IMR-90 (cell line): ENCODE data around the gene ARHGAP15. TPM values are rescaled to one million over a fixed set of nuclear protein-coding genes. Genes with fewer than 3 reads are reported as not detected.

Source experiments
- ATAC-seq: fragments of 200-7000 bp; cut with Tn5 transposase; 2 replicates; pipeline ENCODE4 v1.9.1; 2020; ENCODE audit warnings: low read depth, mild to moderate bottlenecking, moderate library complexity
- BruUV-seq: library from RNA; stranded (reverse); fragments of 400-500 nt; replicated peaks from 2 replicates; lab custom pipeline; 2021; lab: Mats Ljungman, UMichigan
- CTCF ChIA-PET: fragments of 300-600 bp; formaldehyde crosslinking; extraction: SDS; loops from one replicate; lab custom pipeline; 2021; ENCODE audit warnings: antibody characterized with exemption; lab: Yijun Ruan, JAX
- POLR2A ChIA-PET: fragments of 300-600 bp; sonication (Branson Sonifier 250); formaldehyde crosslinking; loops from one replicate; lab custom pipeline; 2022; ENCODE audit warnings: antibody characterized with exemption; ENCODE audit not compliant: unreplicated experiment; lab: Charles Lee
- DNase-seq: peaks from one replicate; pipeline ENCODE4 v3.0.0; 2013
- H2AFZ ChIP-seq: replicated peaks from 2 replicates; pipeline ENCODE3; 2013; ENCODE audit warnings: low read length, mild to moderate bottlenecking; ENCODE audit not compliant: poor library complexity
- H2AK5ac ChIP-seq: 2 replicates; pipeline ENCODE4 v1.6.1; 2013; ENCODE audit warnings: low read depth, low read length, inconsistent platforms
- H2AK9ac ChIP-seq: replicated peaks from 2 replicates; pipeline ENCODE3; 2013; ENCODE audit warnings: mild to moderate bottlenecking, low read depth, low read length, moderate library complexity; ENCODE audit not compliant: poor library complexity
- H2BK120ac ChIP-seq: 2 replicates; pipeline ENCODE4 v1.6.1; 2013; ENCODE audit warnings: low read depth, low read length, inconsistent platforms
- H2BK15ac ChIP-seq: 3 replicates; pipeline ENCODE4 v1.6.1; 2013; ENCODE audit warnings: low read depth, low read length, inconsistent platforms
- H2BK20ac ChIP-seq: 2 replicates; pipeline ENCODE4 v1.6.1; 2013; ENCODE audit warnings: low read depth, mild to moderate bottlenecking, inconsistent platforms, low read length, moderate library complexity
- H2BK5ac ChIP-seq: 2 replicates; pipeline ENCODE4 v1.6.1; 2013; ENCODE audit warnings: mild to moderate bottlenecking, low read depth, low read length, inconsistent platforms; ENCODE audit not compliant: poor library complexity, severe bottlenecking
- H3K14ac ChIP-seq: replicated peaks from 2 replicates; pipeline ENCODE4 v1.6.1; 2013; ENCODE audit warnings: low read depth, low read length, inconsistent platforms
- H3K18ac ChIP-seq: 2 replicates; pipeline ENCODE4 v1.6.1; 2013; ENCODE audit warnings: low read depth, low read length, control low read depth
- H3K23ac ChIP-seq: 2 replicates; pipeline ENCODE4 v1.6.1; 2013; ENCODE audit warnings: low read depth, low read length, inconsistent platforms
- H3K27ac ChIP-seq: 2 replicates; pipeline ENCODE4 v1.5.1; 2013; ENCODE audit warnings: mild to moderate bottlenecking, control low read depth, low read length; ENCODE audit not compliant: insufficient read depth
- H3K27me3 ChIP-seq: 2 replicates; pipeline ENCODE4 v1.6.1; 2013; ENCODE audit warnings: low read length; ENCODE audit not compliant: control insufficient read depth, insufficient read depth
- H3K36me3 ChIP-seq: 2 replicates; pipeline ENCODE4 v1.6.1; 2013; ENCODE audit warnings: low read length, mixed read lengths; ENCODE audit not compliant: control insufficient read depth, insufficient read depth
- H3K4ac ChIP-seq: 2 replicates; pipeline ENCODE4 v1.6.1; 2013; ENCODE audit warnings: low read depth, low read length, inconsistent platforms
- H3K4me1 ChIP-seq: 2 replicates; pipeline ENCODE4 v1.6.1; 2013; ENCODE audit warnings: low read length, mixed read lengths; ENCODE audit not compliant: control insufficient read depth, insufficient read depth
- H3K4me2 ChIP-seq: 2 replicates; pipeline ENCODE4 v1.6.1; 2013; ENCODE audit warnings: low read depth, mild to moderate bottlenecking, control low read depth, low read length, moderate library complexity
- H3K4me3 ChIP-seq: 2 replicates; pipeline ENCODE4 v1.5.1; 2013; ENCODE audit warnings: low read depth, mild to moderate bottlenecking, control low read depth, low read length, moderate library complexity; ENCODE audit not compliant: insufficient read depth
- H3K56ac ChIP-seq: 2 replicates; pipeline ENCODE4 v1.6.1; 2013; ENCODE audit warnings: low read length, inconsistent platforms; ENCODE audit not compliant: insufficient read depth; ENCODE audit errors: extremely low read depth
- H3K79me1 ChIP-seq, 2 experiments: 2 replicates each; pipeline ENCODE4 v1.6.1; 2013; ENCODE audit warnings: low read length in 2 of 2, inconsistent platforms in 1 of 2, low read depth in 1 of 2
- H3K9ac ChIP-seq: 2 replicates; pipeline ENCODE4 v1.6.1; 2013; ENCODE audit warnings: low read depth, low read length, control low read depth
- H3K9me1 ChIP-seq: 2 replicates; pipeline ENCODE4 v1.6.1; 2013; ENCODE audit warnings: low read length, inconsistent platforms; ENCODE audit not compliant: insufficient read depth
- H3K9me3 ChIP-seq: 2 replicates; pipeline ENCODE4 v1.6.1; 2013; ENCODE audit warnings: low read length; ENCODE audit not compliant: control insufficient read depth, insufficient read depth
- H4K20me1 ChIP-seq: 2 replicates; pipeline ENCODE4 v1.6.1; 2013; ENCODE audit warnings: low read length, inconsistent platforms; ENCODE audit not compliant: insufficient read depth
- H4K5ac ChIP-seq: 2 replicates; pipeline ENCODE4 v1.6.1; 2013; ENCODE audit warnings: mild to moderate bottlenecking, low read depth, low read length, control low read depth
- H4K8ac ChIP-seq, 2 experiments: 2 replicates each; pipeline ENCODE4 v1.6.1; 2013; ENCODE audit warnings: low read depth in 2 of 2, low read length in 2 of 2, control low read depth in 1 of 2, inconsistent platforms in 1 of 2
- H4K91ac ChIP-seq: 2 replicates; pipeline ENCODE4 v1.6.1; 2013; ENCODE audit warnings: low read depth, low read length, inconsistent platforms; ENCODE audit not compliant: insufficient read depth
- BHLHE40 ChIP-seq: fragments of 150-350 bp; IDR thresholded peaks from 2 replicates; pipeline ENCODE4 v1.6.1; 2016; ENCODE audit warnings: mild to moderate bottlenecking, low read depth, low read length
- CEBPB ChIP-seq: IDR thresholded peaks from 2 replicates; pipeline ENCODE4 v1.6.1; 2012; ENCODE audit warnings: low read depth, low read length, improper control_type of control experiment
- ELK1 ChIP-seq: fragments of 150-350 bp; IDR thresholded peaks from 2 replicates; pipeline ENCODE4 v1.6.1; 2016; ENCODE audit warnings: low read depth, mild to moderate bottlenecking, low read length, moderate library complexity, borderline replicate concordance
- FOS ChIP-seq: fragments of 150-350 bp; IDR thresholded peaks from 2 replicates; pipeline ENCODE4 v1.6.1; 2016; ENCODE audit warnings: low read depth, low read length
- MAFK ChIP-seq: IDR thresholded peaks from 2 replicates; pipeline ENCODE4 v1.6.1; 2012; ENCODE audit warnings: low read depth, low read length, improper control_type of control experiment
- MAZ ChIP-seq: IDR thresholded peaks from 2 replicates; pipeline ENCODE4 v1.6.1; 2012; ENCODE audit warnings: low read depth, mild to moderate bottlenecking, low read length, improper control_type of control experiment, moderate library complexity, borderline replicate concordance
- MXI1 ChIP-seq: IDR thresholded peaks from 2 replicates; pipeline ENCODE4 v1.6.1; 2012; ENCODE audit warnings: low read depth, mild to moderate bottlenecking, low read length, moderate library complexity, borderline replicate concordance
- NFE2L2 ChIP-seq: fragments of 150-350 bp; IDR thresholded peaks from 2 replicates; pipeline ENCODE4 v1.6.1; 2016; ENCODE audit warnings: low read depth, mild to moderate bottlenecking, low read length
- POLR2A ChIP-seq: IDR thresholded peaks from 2 replicates; pipeline ENCODE4 v1.6.1; 2012; ENCODE audit warnings: mild to moderate bottlenecking, low read depth, low read length
- RCOR1 ChIP-seq: IDR thresholded peaks from 2 replicates; pipeline ENCODE4 v1.6.1; 2012; ENCODE audit warnings: mild to moderate bottlenecking, low read length, improper control_type of control experiment; ENCODE audit not compliant: insufficient replicate concordance
- RFX5 ChIP-seq: IDR thresholded peaks from 2 replicates; pipeline ENCODE4 v1.8.0; 2012; ENCODE audit warnings: low read depth, mild to moderate bottlenecking, low read length, moderate library complexity
- SMC3 ChIP-seq: fragments of 150-350 bp; IDR thresholded peaks from 2 replicates; pipeline ENCODE4 v1.6.1; 2016; ENCODE audit warnings: low read depth, mild to moderate bottlenecking, antibody characterized with exemption, low read length, moderate library complexity
- USF2 ChIP-seq: fragments of 150-350 bp; IDR thresholded peaks from 2 replicates; pipeline ENCODE4 v1.6.1; 2017; ENCODE audit warnings: mild to moderate bottlenecking, antibody characterized with exemption, low read length, low read depth
- WGBS, 2 experiments: methylation state at CpG; one replicate each; pipeline versions ENCODE4 v1.1.5 to v1.1.7; 2013; ENCODE audit warnings: missing lambda C conversion rate in 2 of 2; ENCODE audit not compliant: insufficient read length in 1 of 2; ENCODE audit errors: extremely low coverage in 2 of 2; 5-methylcytosine and 5-hydroxymethylcytosine counted together
- dilution Hi-C: fragments of 300-500 bp; cut with HindIII; formaldehyde crosslinking; loops from one replicate; pipeline ENCODE4 v1.14.3; 2018; ENCODE audit warnings: low sequenced_read_pairs; ENCODE audit not compliant: unreplicated experiment
- in situ Hi-C: fragments of 300-500 bp; cut with MboI; formaldehyde crosslinking; loops from 3 replicates; pipeline ENCODE4 v1.14.3; 2019; ENCODE audit warnings: low sequenced_read_pairs, inconsistent platforms, mixed read lengths
- intact Hi-C: fragments of 100-400 bp; cut with micrococcal nuclease; formaldehyde crosslinking; loops from 2 replicates; pipeline ENCODE4 v1.10.0; 2022
- polyA plus RNA-seq, 3 experiments: library from polyadenylated mRNA; depleted of rRNA; stranded (reverse); fragments of >200 nt; gene quantifications; 2 replicates each; pipeline ENCODE4 v1.2.3, GENCODE V29; 2012; ENCODE audit warnings: low replicate concordance in 1 of 3
- total RNA-seq: library from RNA; depleted of rRNA; stranded (reverse); fragments of >200 nt; gene quantifications from 2 replicates; pipeline ENCODE4 v1.2.3, GENCODE V29; 2012
- TF ChIP-seq, protein P1 (sequence below): conservative IDR thresholded peaks from 2 replicates; pipeline ENCODE4 v1.5.1; 2012; ENCODE audit warnings: mild to moderate bottlenecking, low read depth, low read length, improper control_type of control experiment

Gene ARHGAP15
- total and polyA plus RNA-seq, 2 of the 4 experiments (the other 2 are of a cell fraction): not detected

GRCh38 chr2:143802871-143803650 is 673.8 kb downstream of the ARHGAP15 start:
- Histone ChIP-seq H3K23ac (peak overlapping the region; percentile 86), H3K36me3 (no peaks in the 10 kb centered on the region), H3K27ac (peak overlapping the region; percentile 85), H2BK120ac (peak overlapping the region; percentile 100), H3K79me1 (no peaks in the 10 kb centered on the region), H4K91ac (peak overlapping the region; percentile 97), H2AFZ (peak overlapping the region; percentile 74), H3K9me1 (peaks cover 13% of the 10 kb centered on the region), H3K4ac (peak overlapping the region; percentile 100), H3K18ac (peak overlapping the region; percentile 100), H2AK5ac (peak overlapping the region; percentile 99), H4K20me1 (no peaks in the 10 kb centered on the region), H2BK5ac (peak overlapping the region; percentile 96), H3K9ac (0 out of 2 replicates have a peak overlapping the region, but pooled peaks have one; percentile 3), H3K9me3 (no peaks in the 10 kb centered on the region), H4K5ac (peak overlapping the region; percentile 100), H3K27me3 (no peaks in the 10 kb centered on the region), H4K8ac (peak overlapping the region; percentile 87 to 91), H2BK15ac (peak overlapping the region; percentile 96), H3K4me2 (peak overlapping the region; percentile 69; the same call in 1 of the 2 replicates), H3K14ac (peak overlapping the region; percentile 98), H3K4me1 (peaks cover 18% of the 10 kb centered on the region), H3K4me3 (no peak overlapping the region), H3K56ac (peak overlapping the region; percentile 91), H2AK9ac (no peak overlapping the region), H2BK20ac (peak overlapping the region; percentile 100)
- intact Hi-C loops: loop anchor here (5.0 to 10.0 kb wide), 3 partner anchors 134 to 712 kb away; no protein-coding TSS in a partner anchor
- peak; percentile 13; the same call in 1 of the 2 replicates for ATAC-seq
- peak; percentile 28 for DNase-seq
- POLR2A ChIA-PET: no interaction called here
- in situ Hi-C loops: no loop called here
- CTCF ChIA-PET: interaction anchor here (0.7 to 1.0 kb wide), 4 partner anchors 33 to 994 kb away, joined by 3 to 6 read pairs (median 3); no protein-coding TSS in a partner anchor
- BruUV-seq: no TSS peak
- TF ChIP-seq MAZ: no peak
- TF ChIP-seq USF2: no peak
- TF ChIP-seq SMC3: no peak
- TF ChIP-seq MAFK: no peak
- TF ChIP-seq BHLHE40: no peak
- TF ChIP-seq NFE2L2: no peak
- no peak for TF ChIP-seq MXI1
- TF ChIP-seq CEBPB: no peak
- no peak for TF ChIP-seq POLR2A
- no peak for TF ChIP-seq ELK1
- TF ChIP-seq FOS: no peak
- TF ChIP-seq RFX5: no peak
- TF ChIP-seq, protein P1, sequence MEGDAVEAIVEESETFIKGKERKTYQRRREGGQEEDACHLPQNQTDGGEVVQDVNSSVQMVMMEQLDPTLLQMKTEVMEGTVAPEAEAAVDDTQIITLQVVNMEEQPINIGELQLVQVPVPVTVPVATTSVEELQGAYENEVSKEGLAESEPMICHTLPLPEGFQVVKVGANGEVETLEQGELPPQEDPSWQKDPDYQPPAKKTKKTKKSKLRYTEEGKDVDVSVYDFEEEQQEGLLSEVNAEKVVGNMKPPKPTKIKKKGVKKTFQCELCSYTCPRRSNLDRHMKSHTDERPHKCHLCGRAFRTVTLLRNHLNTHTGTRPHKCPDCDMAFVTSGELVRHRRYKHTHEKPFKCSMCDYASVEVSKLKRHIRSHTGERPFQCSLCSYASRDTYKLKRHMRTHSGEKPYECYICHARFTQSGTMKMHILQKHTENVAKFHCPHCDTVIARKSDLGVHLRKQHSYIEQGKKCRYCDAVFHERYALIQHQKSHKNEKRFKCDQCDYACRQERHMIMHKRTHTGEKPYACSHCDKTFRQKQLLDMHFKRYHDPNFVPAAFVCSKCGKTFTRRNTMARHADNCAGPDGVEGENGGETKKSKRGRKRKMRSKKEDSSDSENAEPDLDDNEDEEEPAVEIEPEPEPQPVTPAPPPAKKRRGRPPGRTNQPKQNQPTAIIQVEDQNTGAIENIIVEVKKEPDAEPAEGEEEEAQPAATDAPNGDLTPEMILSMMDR: no peak
- TF ChIP-seq RCOR1: no peak
- dilution Hi-C loops: no loop called here
- no CpG with 5 or more reads among the region's 5 CpGs for WGBS, 2 experiments
